LoVo (cell line): ENCODE data around the gene MEGF10.
"Not testable (repeated sequence)": the region's sequence is repeated elsewhere in the genome, so short reads cannot be mapped to it uniquely, and the experiment has no call there.

Experiments
- DNase-seq: peaks from one replicate; pipeline ENCODE4 v3.0.0-alpha.2; 2016; ENCODE audit warnings: low spot score

MEGF10 gene

GRCh38 chr5:127290019-127290945 is at the start of gene MEGF10:
Gene MEGF10 (plus strand): TSS chr5:127290796. CDS start chr5:127331309, 40,513 bp downstream.
- no peak for DNase-seq

DNA sequence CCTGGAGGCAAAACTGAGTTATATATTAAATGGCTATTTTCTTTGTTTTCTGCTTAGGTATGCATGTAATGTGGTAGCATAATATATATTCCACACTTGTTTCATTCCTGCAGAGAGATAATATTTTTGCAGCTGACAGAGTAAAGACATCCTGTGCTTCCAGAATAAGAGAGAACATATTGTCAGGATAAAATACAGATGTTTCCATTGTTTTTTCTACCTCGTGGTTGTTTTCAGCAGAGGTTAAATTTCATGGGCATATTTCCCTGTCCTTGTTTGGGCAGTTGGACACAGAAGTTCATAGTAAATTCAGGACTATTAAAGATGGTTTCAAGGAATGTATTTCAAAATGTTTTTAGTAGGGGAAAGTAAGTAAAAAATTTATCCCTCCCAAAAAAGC is 47.6 kb upstream of the MEGF10 start:
- DNase-seq = no peak

DNA sequence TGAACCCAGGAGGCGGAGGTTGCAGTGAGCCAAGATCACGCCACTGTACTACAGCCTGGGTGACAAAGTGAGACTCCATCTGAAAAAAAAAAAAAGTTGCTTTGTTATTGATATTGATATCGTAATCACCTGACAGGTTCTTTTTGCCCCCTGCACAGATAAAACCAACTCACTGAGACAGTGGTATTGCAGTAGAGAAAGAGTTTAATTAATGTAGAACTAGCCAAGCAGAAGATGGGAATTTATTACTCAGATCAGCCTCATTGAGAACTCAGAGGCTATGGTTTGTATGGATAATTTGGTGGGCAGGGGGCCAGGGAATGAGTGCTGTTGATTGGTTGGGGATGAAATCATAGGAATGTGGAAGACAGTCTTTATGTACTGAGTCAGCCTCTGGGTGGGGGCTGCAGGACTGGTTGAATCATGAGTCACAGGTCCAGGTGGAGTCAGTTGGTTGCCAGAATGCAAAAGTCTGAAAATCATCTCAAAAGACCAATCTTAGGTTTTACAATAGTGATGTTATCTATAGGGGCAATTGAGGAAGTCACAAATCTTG is 35.8 kb upstream of the MEGF10 start:
- no peak for DNase-seq

DNA sequence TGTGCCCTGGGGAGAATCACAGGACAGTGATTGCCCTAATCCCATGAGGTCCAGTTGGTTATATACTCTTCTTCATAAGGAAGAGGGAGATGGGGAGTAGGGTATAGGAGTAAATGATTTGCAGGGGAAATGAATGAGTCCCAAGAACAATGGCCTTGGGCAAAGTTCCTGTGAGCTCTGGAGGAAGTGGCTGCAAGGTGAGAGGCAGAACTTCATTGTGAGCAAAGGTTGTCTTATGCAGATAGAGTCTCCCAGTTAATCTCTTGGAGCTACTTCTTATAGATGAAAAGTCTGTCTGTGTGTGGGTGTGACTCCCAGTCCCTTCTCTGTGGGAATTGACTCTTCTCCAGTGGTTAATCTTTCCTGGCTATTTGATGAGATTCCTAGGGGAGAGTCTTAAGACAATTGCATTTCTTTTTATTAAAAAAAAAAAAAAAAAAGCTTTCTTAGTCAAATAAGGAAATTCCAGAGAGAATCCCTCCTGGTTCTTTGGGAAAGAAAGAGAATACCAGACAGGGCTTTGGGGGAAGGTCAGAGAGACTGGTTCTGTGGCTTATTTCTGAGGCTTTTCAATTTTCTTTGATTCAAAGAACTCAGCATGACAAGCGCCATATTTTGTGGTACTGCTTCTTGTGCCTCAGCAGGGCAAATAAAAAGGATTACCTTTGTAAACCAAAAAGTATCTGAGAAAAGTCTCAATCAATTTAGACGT is 33.6 kb upstream of the MEGF10 start:
- no peak for DNase-seq

DNA sequence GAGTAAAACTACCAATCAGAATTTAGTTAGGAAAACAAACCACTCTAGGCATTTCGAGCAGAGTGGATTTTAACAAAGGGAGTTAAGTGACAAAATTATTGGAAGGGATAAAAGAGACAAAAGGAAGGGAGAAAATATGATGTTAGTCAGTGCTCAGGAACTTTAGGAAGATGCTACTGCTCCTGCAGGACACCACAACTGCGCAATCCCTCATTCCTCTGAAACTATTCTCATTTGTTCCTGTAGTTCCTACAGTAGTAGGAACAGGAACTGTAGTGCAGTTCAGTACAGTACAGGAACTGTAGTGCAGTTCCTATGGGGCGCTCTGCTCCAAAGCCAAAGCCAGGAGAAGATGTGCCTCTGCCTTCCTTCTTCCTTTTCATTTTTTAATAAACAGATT is 29.9 kb upstream of the MEGF10 start:
- no peak for DNase-seq

GRCh38 chr5:127265473-127265872 is 25.1 kb upstream of the MEGF10 start:
- not testable (repeated sequence) for DNase-seq

GRCh38 chr5:127268342-127268741 is 22.3 kb upstream of the MEGF10 start:
- DNase-seq = not testable (repeated sequence)

- DNase-seq = not testable (repeated sequence)
Measured at GRCh38 chr5:127270713-127271112, 19.9 kb upstream of the MEGF10 start.

DNA sequence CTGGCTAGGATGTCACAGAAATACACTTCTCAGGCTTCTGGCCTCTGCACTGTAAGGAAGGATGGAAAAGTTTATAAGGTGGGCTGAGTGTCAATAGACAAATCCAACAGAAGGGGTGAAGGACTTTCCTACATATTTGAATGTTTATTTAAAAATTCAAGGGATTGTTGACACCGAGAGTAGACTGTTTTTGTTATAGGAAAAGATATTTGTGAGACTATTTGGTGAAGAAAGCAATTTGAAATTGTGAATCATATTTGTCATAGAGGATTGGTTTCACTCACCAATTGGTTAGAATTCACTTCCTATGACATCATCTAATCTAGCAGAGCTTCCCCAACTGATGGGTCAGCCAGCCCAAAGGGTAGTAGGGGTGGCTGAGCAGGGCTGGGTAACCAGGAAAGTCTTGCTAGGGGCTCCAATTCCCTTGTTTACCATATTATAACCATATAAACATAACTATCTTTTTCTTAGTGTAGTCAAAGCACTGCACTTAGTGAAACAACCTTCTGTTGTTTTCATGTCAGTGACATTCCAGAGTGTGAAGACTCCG is 14.9 kb upstream of the MEGF10 start:
- DNase-seq = no peak

DNA sequence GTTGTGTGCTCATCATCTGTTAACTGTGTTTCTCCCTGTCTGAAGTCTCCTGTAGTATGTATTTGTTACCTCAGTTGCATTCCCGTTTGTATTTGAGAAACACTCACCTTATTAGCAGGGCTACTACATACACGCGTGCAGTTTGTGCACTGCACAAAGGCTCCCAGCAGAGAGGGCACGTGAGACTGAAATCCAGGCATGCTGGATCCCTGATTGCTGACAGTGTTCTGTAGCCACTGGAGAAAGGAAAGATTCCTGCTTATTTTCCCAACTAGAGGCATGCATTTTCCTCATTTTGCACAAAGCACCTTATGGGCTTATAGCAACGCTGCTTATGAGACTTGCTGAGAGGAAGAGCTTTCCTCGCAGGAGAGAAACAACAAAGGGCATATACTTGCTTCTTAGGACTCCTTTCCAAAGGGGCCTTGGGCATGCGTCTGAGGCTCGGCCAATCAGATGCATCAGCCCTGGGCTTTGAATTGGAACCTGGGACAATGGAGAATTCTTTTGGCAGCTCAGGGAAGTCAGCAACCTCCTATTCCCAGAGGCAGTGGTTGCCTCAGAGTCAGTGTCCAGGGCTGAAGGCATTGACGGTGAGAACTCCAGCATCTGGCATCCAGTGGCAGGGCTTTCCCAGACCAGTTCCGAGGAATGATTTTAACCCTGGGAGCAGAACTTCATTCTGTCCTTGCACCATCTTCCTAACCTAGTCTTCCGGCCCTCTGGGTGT is 9.9 kb upstream of the MEGF10 start:
- DNase-seq = no peak

DNA sequence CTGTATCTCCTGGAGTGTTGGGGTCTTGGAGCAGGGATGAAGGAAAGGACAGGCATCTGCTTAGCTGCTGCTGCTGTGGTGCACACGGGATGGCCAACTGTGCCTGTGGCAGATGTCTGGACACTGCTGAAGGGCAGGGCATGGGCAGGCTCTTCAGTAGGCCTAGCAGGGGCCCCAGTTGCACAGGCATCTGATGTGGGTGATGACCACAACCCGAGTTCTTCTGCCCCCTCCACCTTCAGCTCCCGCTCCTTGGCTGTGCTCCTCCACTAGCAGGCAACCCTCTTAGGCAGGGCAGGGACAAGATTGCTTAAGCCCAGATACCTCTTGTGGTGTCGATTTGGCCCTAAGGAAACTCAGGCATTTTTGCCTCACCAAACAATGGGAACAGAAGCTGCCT is 9.0 kb upstream of the MEGF10 start:
- no peak for DNase-seq

GRCh38 chr5:127288676-127289075 is 1.9 kb upstream of the MEGF10 start:
- DNase-seq = no peak

GRCh38 chr5:127290946-127291693 is 524 bp downstream of the MEGF10 start:
- no peak for DNase-seq

- no peak for DNase-seq
Measured at GRCh38 chr5:127292030-127292735, 1.6 kb downstream of the MEGF10 start.

DNA sequence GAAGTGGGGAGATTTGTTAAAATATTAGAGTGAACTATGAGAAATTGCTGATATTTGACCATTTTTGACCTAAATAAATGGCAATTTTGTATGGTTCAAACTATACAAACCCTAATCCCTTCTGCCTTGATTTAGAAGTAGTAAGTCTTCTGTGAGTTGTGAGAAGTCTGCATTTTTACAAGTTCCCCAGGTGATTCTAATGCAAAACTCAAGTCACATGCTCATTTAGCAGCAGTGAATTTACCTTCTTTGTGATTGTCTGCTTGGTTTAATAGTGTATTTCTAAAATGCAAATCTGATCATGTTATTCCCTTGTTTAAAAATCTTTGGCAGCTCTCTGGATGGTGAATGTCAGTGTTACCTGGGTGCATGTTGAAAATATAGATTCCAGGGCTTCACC is 2.8 kb downstream of the MEGF10 start:
- no peak for DNase-seq

GRCh38 chr5:127294829-127295228 is 4.2 kb downstream of the MEGF10 start:
- no peak for DNase-seq

- DNase-seq = no peak
Measured at GRCh38 chr5:127295454-127295853, 4.9 kb downstream of the MEGF10 start.

DNA sequence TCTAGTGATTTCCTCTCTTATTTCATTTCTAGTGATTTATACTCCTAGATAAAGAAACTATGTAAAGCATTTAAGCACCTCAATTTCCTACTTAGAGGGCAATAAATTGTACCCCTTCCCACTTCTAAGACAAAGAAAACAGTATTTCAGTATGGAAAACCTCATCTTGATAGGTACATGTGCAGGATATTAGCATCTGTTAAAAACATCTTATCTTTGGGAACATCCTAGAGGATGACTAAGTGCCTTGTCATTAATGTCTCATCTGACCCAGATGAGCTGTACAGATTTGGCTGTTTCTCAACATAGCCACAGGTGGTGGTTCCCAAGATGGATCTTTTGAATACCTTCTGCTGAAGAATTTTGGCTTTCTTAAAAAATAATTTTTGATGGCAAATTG is 5.7 kb downstream of the MEGF10 start:
- no peak for DNase-seq

DNA sequence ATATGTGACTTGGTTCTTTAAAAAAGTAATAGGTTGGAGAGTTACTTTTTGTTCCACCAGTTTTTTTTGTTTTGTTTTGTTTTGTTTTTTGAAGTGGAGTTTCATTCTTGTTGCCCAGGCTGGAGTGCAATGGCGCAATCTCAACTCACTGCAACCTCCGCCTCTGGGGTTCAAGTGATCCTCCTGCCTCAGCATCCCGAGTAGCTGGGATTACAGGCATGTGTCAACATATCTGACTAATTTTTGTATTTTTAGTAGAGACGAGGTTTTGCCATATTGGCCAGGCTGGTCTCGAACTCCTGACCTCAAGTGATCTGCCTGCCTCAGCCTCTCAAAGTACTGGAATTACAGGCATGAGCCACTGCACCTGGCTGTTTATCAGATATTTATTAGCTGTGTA is 6.3 kb downstream of the MEGF10 start:
- DNase-seq = not testable (repeated sequence)

- DNase-seq = no peak
Measured at GRCh38 chr5:127297348-127298035, 6.9 kb downstream of the MEGF10 start.
